ENCODE data around the gene DGLUCY.

DNA sequence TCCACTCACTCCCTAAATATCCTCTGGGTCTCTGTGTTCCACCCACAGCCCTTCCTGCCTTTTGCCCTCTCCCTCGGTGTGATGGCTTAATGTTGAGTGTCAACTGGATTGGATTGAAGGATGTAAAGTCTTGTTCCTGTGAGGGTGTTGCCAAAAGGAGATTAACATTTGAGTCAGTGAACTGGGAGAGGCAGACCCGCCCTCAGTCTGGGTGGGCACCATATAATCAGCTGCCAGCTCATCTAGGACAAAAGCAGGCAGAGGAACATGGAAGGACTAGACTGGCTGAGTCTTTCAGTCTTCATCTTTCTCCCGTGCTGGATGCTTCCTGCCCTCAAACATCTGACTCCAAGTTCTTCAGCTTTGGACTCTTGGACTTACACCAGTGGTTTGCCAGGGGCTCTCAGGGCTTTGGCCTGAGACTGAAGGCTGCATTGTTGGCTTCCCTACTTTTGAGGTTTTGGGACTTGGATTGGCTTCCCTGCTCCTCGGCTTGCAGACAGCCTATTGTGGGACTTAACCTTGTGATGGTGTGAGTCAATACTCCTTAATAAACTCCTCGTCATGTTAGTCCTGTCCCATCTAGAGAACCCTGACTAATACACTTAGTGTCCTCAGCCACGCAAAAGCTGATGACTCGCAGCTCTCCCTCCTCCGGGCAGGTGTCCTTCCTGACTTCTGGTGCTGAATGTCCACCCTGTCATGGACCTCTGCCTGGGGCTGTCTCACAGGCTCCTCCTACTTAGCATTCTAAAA is 5.9 kb downstream of the DGLUCY start:
- no peak for TF ChIP-seq POLR2A (IDR thresholded peaks at IDR 0.05)
- TF ChIP-seq, protein P1, sequence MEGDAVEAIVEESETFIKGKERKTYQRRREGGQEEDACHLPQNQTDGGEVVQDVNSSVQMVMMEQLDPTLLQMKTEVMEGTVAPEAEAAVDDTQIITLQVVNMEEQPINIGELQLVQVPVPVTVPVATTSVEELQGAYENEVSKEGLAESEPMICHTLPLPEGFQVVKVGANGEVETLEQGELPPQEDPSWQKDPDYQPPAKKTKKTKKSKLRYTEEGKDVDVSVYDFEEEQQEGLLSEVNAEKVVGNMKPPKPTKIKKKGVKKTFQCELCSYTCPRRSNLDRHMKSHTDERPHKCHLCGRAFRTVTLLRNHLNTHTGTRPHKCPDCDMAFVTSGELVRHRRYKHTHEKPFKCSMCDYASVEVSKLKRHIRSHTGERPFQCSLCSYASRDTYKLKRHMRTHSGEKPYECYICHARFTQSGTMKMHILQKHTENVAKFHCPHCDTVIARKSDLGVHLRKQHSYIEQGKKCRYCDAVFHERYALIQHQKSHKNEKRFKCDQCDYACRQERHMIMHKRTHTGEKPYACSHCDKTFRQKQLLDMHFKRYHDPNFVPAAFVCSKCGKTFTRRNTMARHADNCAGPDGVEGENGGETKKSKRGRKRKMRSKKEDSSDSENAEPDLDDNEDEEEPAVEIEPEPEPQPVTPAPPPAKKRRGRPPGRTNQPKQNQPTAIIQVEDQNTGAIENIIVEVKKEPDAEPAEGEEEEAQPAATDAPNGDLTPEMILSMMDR (IDR thresholded peaks at IDR 0.05 in 8 of 11, conservative IDR thresholded peaks at IDR 0.05 in 3 of 11) = no peak

Data from spleen (tissue), 7 donors.